HG03045 (cell line): ENCODE measurements around the gene TRMO.
"Not testable (repeated sequence)": the region's sequence is repeated elsewhere in the genome, so short reads cannot be mapped to it uniquely, and the experiment has no call there.

Experiments used
- ATAC-seq: cut with Tn5 transposase; IDR thresholded peaks from one replicate; pipeline ENCODE4 v1.9.1; 2021; ENCODE audit warnings: mild to moderate bottlenecking, moderate library complexity; ENCODE audit not compliant: unreplicated experiment

The TRMO gene

DNA sequence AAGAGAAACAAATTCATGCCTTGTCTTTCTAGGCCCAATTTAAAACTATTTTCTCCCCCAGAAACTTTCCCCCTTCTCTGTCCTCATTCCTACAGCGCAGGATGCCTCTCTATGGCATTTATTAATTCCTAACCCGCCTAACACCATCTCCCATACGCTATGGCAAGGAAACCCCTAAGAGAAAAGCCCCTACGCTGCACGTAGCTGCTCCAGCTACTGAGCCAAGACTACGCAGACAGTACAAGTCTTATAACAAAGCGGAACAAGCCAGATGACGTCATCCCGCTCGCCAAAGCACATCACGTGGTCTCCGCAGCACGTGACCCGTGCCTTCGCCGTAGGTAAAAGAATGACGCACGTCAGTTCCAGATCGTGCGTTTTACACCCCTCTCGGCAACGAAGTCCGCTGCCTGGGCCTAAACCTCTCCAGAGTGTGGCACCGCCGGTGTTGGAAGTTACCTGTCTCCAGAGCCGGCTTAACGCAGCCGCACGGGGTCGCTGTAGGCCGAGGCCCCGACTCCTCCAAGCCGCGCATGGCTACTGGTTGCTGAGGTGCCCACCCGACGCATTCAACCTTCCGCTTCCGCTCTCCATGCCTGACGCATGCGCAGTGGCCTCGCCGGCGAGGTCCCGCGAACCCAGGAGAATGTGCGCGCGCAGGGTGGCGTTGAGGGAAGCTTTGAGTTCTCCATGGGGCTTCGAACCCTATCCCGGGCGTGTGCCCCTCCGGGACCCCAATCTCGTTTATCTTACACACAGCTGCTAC, at the start of gene TRMO:
TSS of gene TRMO (minus strand) at position 542 of the 766 bp plus-strand sequence. CDS start at position 535, 7 bp downstream.
- ATAC-seq = peak; percentile 90

GRCh38 chr9:97970165-97970564, 47.9 kb upstream of the TRMO start:
- ATAC-seq = no peak

DNA sequence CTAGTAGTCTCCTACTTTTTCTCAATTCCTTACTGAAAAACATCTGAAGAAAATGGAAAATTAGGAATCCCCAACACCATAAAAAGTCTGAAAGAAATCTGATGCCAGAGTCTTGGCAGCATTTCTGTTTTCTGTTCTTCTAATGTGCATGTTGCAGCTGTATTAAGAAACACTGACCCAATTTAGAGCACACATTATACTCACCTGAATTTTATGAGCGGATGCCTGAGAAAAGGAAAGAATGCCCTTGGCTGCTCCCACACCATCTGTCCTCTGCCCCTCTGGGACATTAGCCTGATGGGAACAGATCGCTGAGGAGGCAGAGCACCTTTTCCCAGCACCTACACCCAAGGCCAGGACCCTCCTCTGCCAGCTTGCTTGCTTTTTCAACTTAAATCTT, 46.7 kb upstream of the TRMO start:
- no peak for ATAC-seq

GRCh38 chr9:97966493-97966892, 44.2 kb upstream of the TRMO start:
- ATAC-seq = no peak

- no peak for ATAC-seq
Observed at GRCh38 chr9:97964901-97965300, 42.6 kb upstream of the TRMO start.

- ATAC-seq = no peak
Observed at GRCh38 chr9:97963232-97963631, 40.9 kb upstream of the TRMO start.

- ATAC-seq = no peak
Observed at GRCh38 chr9:97962575-97962974, 40.3 kb upstream of the TRMO start.

- no peak for ATAC-seq
Observed at GRCh38 chr9:97962136-97962535, 39.8 kb upstream of the TRMO start.

GRCh38 chr9:97961361-97961760, 39.1 kb upstream of the TRMO start:
- no peak for ATAC-seq

DNA sequence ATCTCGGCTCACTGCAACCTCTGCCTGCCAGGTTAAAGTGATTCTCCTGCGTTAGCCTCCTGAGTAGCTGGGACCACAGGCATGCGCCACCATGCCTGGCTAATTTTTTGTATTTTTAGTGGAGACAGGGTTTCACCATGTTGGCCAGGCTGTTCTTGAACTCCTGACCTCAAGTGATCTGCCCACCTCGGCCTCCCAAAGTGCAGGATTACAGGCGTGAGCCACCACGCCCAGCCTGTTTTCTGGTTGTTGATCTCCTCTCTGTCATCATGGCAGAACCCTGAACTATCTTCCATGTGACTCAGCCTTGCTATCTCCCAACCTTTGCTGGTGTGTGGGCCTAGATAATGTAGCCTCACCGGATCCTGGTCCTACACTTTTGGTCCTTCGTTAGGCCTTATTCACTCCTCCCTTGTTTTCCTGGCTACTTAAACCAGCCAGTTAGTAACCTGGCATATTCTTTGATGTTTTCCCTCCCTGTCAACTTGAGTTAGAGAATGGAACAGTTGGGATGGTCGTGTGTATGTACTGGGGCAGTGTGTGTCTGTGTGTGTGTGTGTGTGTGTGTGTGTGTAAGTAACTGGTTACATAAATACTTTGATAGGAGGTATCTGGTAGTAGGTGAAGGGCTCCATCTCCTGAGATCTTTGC, 38.5 kb upstream of the TRMO start:
- not testable (repeated sequence) for ATAC-seq

DNA sequence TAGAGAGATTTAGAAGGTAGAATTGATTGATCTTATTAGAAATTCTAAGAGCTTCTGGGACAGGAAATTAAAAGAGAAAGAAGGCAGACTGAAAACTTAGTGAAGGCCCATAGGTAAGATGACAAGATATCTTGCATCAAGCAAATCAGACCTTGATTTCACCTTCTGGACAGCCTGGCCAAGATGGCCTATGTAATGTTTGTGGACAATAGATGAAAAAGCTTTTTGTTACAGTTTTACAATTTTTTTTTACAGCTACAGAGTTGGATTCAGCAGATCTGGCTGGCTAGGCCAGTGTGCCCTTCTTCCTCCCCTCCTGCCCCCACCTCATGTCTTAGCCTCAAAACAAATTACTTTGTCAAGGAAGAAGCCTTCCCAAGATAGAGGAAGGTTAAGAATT, 37.3 kb upstream of the TRMO start:
- no peak for ATAC-seq

GRCh38 chr9:97958812-97959511, 36.7 kb upstream of the TRMO start:
- ATAC-seq = no peak

- ATAC-seq = no peak
Observed at GRCh38 chr9:97956331-97956730, 34.0 kb upstream of the TRMO start.

- no peak for ATAC-seq
Observed at GRCh38 chr9:97954550-97954989, 32.3 kb upstream of the TRMO start.

DNA sequence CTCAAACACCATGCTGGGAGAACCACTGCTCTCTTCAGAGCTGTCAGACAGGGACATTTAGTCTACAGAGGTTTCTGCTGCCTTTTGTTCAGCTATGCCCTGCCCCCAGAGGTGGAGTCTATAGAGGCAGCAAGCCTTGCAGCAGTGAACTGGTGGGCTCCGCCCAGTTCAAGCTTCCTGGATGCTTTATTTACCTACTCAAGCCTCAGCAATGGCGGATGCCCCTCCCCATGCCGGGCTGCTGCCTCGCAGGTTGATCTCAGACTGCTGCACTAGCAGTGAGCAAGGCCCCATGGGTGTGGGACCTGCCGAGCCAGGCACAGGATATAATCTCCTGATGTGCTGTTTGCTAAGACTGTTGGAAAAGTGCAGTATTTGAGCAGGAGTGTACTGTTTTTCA, 28.6 kb upstream of the TRMO start:
- ATAC-seq = not testable (repeated sequence)

DNA sequence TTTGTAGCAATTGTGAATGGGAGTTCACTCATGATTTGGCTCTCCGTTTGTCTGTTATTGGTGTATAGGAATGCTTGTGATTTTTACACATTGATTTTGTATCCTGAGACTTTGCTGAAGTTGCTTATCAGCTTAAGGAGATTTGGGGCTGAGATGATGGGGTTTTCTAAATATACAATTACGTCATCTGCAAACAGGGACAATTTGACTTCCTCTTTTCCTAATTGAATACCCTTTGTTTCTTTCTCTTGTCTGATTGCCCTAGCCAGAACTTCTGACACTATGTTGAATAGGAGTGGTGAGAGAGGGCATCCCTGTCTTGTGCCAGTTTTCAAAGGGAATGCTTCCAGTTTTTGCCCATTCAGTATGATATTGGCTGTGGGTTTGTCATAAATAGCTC, 24.8 kb upstream of the TRMO start:
- ATAC-seq = not testable (repeated sequence)

- ATAC-seq = not testable (repeated sequence)
Observed at GRCh38 chr9:97945470-97945869, 23.2 kb upstream of the TRMO start.

DNA sequence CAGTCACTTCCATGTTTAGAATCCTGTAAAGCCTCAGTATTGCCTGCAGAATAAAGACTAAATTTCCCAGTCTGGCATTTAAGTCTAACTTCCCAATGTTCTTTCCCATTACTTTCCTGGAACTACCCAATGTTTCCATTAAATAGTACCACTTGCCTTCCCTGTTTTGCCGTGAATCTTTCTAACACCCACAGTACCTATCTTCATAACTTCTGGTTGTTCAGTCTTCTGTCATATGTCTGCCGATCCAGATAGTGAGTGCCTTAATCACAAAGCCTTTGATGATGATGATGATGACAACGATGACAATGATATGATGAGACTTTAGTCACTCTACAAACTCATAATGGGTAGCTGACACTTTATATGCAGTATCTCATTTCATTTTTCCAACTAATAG, 22.3 kb upstream of the TRMO start:
- no peak for ATAC-seq

DNA sequence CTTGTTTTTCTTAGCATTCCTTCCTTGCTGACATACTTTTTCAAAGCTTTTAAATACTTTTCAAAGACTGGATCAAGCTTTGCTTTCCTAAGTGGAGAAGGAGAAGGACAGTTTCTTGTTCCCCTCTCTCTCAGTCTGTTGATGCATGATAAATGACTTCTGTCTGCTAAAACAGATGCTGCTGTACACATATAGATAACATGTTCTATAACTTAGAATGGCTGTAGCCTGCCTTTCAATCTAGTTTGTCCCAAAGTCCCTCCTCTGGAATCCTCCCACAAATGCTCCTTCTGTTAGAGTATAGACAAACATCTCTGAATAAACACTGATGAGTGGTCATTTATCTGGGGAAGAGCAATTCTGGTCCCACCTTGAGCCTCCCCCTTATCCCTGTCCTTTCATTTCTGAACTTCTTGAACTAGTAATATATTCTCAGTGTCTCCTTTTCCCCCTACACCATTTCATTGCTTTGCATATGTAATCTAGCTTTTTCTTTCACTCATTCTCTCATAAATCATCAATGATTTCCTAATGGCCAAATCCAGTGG, 21.1 kb upstream of the TRMO start:
- ATAC-seq = no peak

GRCh38 chr9:97941323-97941722, 19.0 kb upstream of the TRMO start:
- ATAC-seq = no peak

GRCh38 chr9:97940741-97941140, 18.4 kb upstream of the TRMO start:
- ATAC-seq = no peak

DNA sequence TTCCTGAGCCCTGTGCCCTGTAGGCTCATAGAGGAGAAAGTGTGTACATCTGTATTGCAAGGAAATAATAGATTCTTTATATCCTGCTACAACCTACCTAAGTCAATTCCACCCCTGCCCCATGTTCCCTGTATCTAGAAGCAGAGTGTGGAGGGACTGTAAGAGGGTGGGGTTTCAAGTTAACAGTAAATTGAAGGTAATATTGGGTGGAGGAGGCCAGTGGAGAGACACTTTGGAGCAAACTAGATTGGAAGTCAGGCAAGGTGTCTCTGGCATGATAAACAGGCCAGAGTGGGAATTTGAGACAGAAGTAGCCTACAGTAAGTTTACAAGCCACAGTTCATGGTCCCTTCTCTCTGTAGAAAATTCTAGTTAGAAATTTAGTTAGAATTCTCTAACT, 17.9 kb upstream of the TRMO start:
- no peak for ATAC-seq
